Measurements from ENCODE around the gene PHPT1.
"Not testable (repeated sequence)": the region's sequence is repeated elsewhere in the genome, so short reads cannot be mapped to it uniquely, and the experiment has no call there.

The PHPT1 gene

DNA sequence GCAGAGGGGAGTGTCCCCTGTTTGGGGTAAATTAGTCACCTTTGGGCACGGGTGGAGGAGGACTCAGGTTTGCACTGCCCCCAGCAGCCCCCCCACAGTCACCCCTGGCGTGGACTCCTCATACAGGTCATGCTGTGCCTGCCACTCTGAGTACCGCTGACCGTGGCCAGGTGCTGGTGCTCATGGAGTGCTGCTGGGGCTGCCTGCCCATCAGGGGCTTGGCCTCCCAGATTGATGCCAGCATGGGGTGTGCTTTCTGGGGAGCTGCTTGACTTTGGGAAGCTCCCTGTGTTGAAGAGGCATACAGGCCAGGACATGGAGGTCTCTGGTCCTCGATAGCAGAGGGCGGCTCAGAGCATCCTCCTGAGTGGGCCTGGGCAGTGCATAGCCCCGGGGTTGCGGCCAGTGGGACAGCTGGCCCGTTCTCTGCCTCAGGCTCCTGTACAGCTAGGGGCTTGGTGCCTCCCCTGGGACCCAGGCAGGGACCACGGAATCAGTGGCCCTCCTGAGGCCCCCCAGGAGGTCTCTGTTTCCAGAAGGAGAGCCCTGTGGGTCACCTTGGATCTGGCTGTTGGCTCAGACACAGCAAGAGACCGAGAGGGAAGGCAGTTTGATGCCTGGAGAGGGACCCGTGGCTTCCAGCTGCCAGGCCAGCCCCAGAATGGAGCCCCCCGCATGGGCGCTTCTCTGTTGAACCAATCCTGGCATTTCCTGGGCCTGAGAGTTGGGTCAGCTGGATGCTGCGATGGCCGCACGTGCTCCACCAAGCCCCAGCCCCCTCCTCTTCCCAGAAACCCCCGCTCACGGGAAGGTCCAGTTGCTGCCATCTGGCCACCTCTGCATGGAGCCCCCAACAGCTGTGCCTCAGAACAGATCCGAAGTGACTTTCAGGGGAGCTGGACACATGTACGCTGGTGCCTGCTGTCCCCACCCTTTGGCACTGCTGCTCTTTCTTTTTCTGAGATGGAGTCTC, 13.0 kb upstream of the PHPT1 start:
- DNase-seq (ENCODE audit: extremely low read depth, low read depth), result no peak
- TF ChIP-seq, protein P1, sequence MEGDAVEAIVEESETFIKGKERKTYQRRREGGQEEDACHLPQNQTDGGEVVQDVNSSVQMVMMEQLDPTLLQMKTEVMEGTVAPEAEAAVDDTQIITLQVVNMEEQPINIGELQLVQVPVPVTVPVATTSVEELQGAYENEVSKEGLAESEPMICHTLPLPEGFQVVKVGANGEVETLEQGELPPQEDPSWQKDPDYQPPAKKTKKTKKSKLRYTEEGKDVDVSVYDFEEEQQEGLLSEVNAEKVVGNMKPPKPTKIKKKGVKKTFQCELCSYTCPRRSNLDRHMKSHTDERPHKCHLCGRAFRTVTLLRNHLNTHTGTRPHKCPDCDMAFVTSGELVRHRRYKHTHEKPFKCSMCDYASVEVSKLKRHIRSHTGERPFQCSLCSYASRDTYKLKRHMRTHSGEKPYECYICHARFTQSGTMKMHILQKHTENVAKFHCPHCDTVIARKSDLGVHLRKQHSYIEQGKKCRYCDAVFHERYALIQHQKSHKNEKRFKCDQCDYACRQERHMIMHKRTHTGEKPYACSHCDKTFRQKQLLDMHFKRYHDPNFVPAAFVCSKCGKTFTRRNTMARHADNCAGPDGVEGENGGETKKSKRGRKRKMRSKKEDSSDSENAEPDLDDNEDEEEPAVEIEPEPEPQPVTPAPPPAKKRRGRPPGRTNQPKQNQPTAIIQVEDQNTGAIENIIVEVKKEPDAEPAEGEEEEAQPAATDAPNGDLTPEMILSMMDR (IDR thresholded peaks at IDR 0.05; ENCODE audit: low read depth, low read length), result no peak

DNA sequence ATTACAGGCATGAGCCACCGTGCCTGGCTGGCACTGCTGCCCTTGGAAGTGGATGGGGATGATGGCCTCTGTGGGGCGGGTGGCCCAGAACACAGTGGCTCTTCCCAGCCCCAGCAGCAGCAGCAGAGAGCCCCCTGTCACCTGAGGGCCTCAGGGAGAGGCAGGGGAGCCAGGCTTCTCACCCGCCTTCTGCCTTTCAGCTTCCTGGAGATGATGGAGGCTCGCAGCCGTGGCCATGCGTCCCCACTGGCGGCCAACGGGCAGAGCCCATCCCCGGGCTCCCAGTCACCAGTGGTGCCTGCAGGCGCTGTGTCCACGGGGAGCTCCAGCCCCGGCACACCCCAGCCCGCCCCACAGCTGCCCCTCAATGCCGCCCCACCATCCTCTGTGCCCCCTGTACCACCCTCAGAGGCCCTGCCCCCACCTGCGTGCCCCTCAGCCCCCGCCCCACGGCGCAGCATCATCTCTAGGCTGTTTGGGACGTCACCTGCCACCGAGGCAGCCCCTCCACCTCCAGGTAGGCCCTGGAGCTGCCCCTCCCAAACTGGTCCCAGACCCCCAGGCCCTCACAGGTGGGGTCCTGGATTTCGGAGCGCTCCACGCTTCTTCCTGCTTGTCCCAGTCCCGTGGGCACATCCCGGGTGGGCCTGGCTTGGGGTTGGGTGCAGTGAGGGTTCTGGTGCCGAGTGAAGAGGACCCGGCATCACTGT, 11.9 kb upstream of the PHPT1 start:
- DNase-seq (ENCODE audit: extremely low read depth, low read depth), result no peak
- TF ChIP-seq, protein P1 (IDR thresholded peaks at IDR 0.05; ENCODE audit: low read depth, low read length), result no peak

DNA sequence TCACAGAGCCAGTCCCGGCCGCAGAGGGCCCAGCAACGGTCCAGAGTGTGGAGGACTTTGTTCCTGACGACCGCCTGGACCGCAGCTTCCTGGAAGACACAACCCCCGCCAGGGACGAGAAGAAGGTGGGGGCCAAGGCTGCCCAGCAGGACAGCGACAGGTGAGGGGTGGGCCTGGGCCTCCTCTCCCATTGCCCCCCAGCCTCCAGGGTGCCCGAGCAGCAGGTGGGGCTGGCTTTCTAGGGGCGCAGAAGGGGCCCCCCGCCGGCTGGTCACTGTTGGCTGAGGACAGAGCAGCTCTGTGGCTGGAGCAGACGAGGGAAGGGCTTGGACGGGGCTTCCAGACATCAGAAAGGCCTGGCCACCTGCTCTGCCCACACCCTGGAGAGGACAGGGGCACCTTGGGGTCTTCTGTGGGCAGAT, 11.3 kb upstream of the PHPT1 start:
- not testable (repeated sequence) for DNase-seq (ENCODE audit: extremely low read depth, low read depth)

DNA sequence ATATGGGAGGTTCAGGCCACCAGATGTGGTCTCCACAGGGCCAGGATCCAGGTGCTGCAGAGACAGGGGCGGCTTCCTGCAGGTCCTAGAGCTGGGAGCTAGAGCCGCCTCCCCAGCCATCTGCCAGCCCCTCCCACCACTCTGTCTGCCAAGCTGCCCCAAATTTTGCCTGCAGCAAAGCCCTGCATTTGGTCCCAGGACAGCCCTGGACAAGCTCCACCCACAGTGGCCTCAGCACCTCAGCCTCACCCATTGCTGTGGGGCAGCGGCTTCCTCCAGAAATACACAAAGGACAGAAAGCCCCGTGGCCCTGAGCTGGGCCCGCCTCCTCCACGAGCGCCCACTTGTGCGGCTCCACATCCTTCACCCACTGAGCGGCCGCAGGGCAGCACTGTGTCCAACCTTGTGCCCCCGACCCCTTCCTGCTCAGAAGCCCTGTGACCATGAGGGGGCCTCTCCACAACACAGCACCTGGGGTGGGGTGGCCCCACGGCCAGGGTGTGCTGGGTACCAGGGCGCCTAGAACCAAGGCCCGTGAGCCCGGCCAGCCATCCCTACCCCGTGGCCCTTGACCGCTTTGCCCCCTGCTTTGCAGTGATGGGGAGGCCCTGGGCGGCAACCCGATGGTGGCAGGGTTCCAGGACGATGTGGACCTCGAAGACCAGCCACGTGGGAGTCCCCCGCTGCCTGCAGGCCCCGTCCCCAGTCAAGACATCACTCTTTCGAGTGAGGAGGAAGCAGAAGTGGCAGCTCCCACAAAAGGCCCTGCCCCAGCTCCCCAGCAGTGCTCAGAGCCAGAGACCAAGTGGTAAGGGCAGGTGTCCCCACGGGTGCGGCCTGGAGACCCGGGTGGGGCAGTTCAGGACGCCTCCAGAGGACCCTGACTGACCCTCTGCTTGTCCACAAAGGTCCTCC, 10.6 kb upstream of the PHPT1 start:
- TF ChIP-seq, protein P1 (IDR thresholded peaks at IDR 0.05; ENCODE audit: low read depth, low read length), result no peak
- no peak for DNase-seq (ENCODE audit: extremely low read depth, low read depth)

DNA sequence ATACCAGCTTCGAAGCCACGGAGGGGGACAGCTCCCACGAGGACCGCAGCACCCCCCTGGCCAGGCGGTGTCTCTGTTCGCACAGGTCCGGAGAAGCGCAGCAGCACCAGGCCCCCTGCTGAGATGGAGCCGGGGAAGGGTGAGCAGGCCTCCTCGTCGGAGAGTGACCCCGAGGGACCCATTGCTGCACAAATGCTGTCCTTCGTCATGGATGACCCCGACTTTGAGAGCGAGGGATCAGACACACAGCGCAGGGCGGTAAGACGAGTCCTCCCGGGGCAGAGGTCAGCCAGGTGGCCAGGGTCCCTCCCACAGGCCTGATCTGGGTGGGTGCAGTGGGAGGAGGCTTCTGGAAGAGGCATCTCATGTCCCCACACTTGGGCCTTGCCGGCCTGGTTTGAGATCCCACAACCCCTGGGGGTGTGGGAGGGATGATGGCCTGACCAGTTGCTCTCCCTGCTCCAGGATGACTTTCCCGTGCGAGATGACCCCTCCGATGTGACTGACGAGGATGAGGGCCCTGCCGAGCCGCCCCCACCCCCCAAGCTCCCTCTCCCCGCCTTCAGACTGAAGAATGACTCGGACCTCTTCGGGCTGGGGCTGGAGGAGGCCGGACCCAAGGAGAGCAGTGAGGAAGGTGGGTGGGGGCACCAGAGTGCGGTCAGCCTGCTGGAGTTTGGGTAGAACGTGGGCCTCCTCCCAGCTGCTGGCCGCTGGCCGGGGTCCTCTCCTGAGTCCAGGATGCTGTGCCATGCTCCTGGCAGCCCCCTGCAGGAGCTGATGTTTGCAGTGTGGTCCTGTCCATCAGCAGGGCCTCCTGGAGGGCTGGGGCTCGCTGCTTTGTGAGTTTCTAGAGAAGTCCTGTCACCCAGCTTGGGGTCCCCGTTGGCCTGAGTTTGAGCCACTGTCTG, 9.7 kb upstream of the PHPT1 start:
- TF ChIP-seq, protein P1 (IDR thresholded peaks at IDR 0.05; ENCODE audit: low read depth, low read length), result no peak

DNA sequence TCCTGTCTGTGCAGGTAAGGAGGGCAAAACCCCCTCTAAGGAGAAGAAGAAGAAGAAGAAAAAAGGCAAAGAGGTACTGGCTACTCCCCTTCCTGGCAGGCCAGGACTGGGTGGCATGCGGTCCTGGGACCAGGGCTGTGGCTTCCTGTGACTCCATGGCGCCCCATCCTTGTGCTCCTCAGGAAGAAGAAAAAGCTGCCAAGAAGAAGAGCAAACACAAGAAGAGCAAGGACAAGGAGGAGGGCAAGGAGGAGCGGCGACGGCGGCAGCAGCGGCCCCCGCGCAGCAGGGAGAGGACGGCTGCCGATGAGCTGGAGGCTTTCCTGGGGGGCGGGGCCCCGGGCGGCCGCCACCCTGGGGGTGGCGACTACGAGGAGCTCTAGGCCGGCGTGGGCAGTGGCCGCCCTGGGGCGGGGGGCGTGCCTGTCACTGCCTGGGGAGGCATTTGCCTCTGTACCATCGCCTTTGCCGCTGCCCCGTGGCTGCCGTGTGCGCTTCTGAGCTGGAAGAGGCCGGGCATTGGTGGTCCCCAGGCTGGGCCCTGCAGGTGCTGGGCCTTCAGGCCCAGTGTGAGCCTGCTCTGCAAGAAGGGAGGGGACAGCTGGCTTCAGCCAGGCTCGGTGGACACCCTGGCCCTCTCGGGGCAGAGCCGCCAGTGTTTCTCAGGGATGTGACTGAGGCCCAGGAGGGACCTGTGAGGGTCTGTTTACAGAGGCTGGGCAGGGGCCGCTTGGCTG, 8.9 kb upstream of the PHPT1 start:
- TF ChIP-seq, protein P1 (IDR thresholded peaks at IDR 0.05; ENCODE audit: low read depth, low read length), result no peak
- no peak for DNase-seq (ENCODE audit: extremely low read depth, low read depth)

More for the DNA sequence above, 9.7 kb upstream of the PHPT1 start:
- DNase-seq (ENCODE audit: extremely low read depth, low read depth), result no peak

All from AG09319 (cell line).